H1 (cell line): Measurements from ENCODE around the gene TSEN2.

Source experiments
- ASH2L ChIP-seq: fragments of 200-600, 300-600 bp; sonication (generic); IDR thresholded peaks from one replicate; pipeline ENCODE4 v1.7.1; 2017; ENCODE audit warnings: low read length
- CHD2 ChIP-seq: IDR thresholded peaks from 2 replicates; pipeline ENCODE4 v1.6.1; 2012; ENCODE audit warnings: low read length, improper control_type of control experiment
- CTCF ChIP-seq, 3 experiments: IDR thresholded peaks; 1 replicate in 2 of 3; 2 replicates in 1 of 3; pipeline versions ENCODE4 v1.5.1 to v1.6.1; 2011; ENCODE audit warnings: low read length in 3 of 3, mild to moderate bottlenecking in 3 of 3, inconsistent platforms in 2 of 3, low read depth in 1 of 3, moderate library complexity in 1 of 3; ENCODE audit not compliant: insufficient read depth in 1 of 3; ENCODE audit errors: control extremely low read depth in 1 of 3
- GABPA ChIP-seq: IDR thresholded peaks from 2 replicates; pipeline ENCODE4 v1.6.1; 2011; ENCODE audit warnings: mild to moderate bottlenecking, low read length, moderate library complexity, borderline replicate concordance; ENCODE audit not compliant: insufficient read depth
- GTF2F1 ChIP-seq: IDR thresholded peaks from 2 replicates; pipeline ENCODE4 v1.6.1; 2012; ENCODE audit warnings: low read depth, low read length, improper control_type of control experiment, borderline replicate concordance
- HDAC6 ChIP-seq: IDR thresholded peaks from one replicate; pipeline ENCODE4 v1.7.1; 2012; ENCODE audit warnings: low read depth, mild to moderate bottlenecking, inconsistent platforms, low read length, moderate library complexity
- JUND ChIP-seq: IDR thresholded peaks from 2 replicates; pipeline ENCODE4 v1.6.1; 2011; ENCODE audit warnings: mild to moderate bottlenecking, improper control_type of control experiment, low read length
- MAX ChIP-seq: IDR thresholded peaks from 2 replicates; pipeline ENCODE4 v1.6.1; 2012; ENCODE audit warnings: inconsistent platforms
- POLR2A ChIP-seq, 2 experiments: IDR thresholded peaks; 1 replicate in 1 of 2; 2 replicates in 1 of 2; pipeline ENCODE4 v1.6.1; 2011; ENCODE audit warnings: low read depth in 2 of 2, low read length in 2 of 2, mild to moderate bottlenecking in 2 of 2; ENCODE audit errors: control extremely low read depth in 1 of 2
- POU5F1 ChIP-seq: IDR thresholded peaks from 2 replicates; pipeline ENCODE4 v1.6.1; 2011; ENCODE audit warnings: low read depth, mild to moderate bottlenecking, low read length, moderate library complexity
- SIX5 ChIP-seq: IDR thresholded peaks from 2 replicates; pipeline ENCODE4 v1.6.1; 2011; ENCODE audit warnings: mild to moderate bottlenecking, low read depth, low read length
- TEAD4 ChIP-seq: IDR thresholded peaks from 2 replicates; pipeline ENCODE4 v1.6.1; 2012; ENCODE audit warnings: low read depth, low read length, inconsistent platforms, mixed read lengths

GRCh38 chr3:12437221-12437605, 47.1 kb upstream of the TSEN2 start:
- TF ChIP-seq GTF2F1 (no peak), CHD2 (no peak), ASH2L (no peak), CTCF (IDR thresholded peaks at IDR 0.05; ENCODE audit: control extremely low read depth in 1 of 3, insufficient read depth in 1 of 3, low read depth in 1 of 3, low read length in 3 of 3) (no peak), GABPA (no peak), SIX5 (no peak), MAX (no peak), JUND (no peak), POLR2A (IDR thresholded peaks at IDR 0.05; ENCODE audit: control extremely low read depth in 1 of 2, low read depth in 2 of 2, low read length in 2 of 2) (no peak), HDAC6 (no peak), TEAD4 (no peak), POU5F1 (no peak)
